ENCODE results near the gene RNASE8.

RNASE8 gene

DNA sequence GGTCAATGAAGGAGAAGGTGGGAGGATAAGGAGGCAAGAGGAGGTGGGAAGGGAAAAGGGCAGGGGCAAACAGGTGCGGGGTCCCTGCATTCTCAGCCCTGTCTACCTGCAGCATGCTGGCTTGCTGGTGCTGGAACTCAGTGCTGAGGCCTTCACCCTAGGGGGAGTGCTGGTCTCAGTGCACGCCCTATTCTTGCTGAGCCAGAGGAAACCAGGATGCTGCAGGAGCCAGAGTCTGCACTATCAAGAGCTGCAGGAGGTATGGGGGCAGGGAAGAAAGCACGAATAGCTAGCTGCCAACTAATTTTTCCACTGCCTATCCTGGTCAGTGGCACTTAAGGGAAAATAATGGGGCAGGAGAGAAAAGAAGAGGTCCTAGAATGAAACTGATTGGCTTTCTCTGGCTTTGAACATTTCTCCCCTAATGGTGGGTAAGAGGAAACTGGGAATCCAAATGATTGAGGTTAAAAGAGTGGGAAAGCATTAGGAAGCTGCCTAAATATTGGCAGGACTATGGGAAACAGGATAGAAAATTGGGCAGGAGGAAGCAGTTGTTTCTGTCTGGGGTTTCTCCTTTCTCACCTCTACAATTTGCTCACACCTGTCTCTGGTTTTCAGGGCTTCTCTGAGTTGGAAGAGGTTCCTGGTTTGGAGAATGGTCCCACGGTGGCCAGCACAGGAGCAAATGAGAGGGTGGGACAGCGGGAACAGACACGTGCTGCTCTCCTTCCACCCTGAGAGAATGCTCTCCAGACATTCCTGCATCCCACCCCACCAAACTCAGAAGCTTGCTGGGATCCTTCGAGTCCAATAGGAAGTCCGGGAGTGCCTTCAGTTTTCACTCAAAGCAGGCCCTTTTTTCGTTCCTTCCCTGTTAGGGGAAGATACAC lies 45.1 kb downstream of the RNASE8 start:
- Histone ChIP-seq H3K27ac (peak overlapping the region; percentile 97), H3K4me1 (ENCODE audit: control insufficient read depth in 1 of 2, insufficient read depth in 1 of 2, low read depth in 1 of 2, low read length in 1 of 2) (peaks cover 26 to 40% of the 10 kb centered on the region in 2 experiments)

DNA sequence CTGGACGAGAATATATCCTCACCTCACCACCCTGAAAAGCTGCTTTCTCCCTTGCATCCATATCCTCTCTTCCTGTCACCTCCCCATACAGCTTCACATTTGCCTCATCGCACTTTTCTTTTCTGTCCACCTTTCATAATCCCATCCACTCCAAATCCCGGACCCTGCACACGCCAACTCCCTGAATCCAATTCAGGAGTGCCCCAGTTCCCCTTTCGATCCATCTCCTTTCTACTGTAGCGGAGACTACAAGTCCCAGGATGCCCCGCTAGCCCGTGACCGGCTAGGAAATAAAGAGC lies 45.7 kb downstream of the RNASE8 start:
- Histone ChIP-seq H3K9me3 (no peaks in the 10 kb centered on the region), H3K36me3 (no peaks in the 10 kb centered on the region), H3K27ac (peak overlapping the region; percentile 97), H3K4me3 (ENCODE audit: low read depth in 1 of 2, low read length in 1 of 2) (peak overlapping the region; percentile 69 to 73), H3K4me1 (ENCODE audit: control insufficient read depth in 1 of 2, insufficient read depth in 1 of 2, low read depth in 1 of 2, low read length in 1 of 2) (peaks cover 26 to 39% of the 10 kb centered on the region in 2 experiments), H3K27me3 (peaks cover 22% of the 10 kb centered on the region)
- TF ChIP-seq, protein P1, sequence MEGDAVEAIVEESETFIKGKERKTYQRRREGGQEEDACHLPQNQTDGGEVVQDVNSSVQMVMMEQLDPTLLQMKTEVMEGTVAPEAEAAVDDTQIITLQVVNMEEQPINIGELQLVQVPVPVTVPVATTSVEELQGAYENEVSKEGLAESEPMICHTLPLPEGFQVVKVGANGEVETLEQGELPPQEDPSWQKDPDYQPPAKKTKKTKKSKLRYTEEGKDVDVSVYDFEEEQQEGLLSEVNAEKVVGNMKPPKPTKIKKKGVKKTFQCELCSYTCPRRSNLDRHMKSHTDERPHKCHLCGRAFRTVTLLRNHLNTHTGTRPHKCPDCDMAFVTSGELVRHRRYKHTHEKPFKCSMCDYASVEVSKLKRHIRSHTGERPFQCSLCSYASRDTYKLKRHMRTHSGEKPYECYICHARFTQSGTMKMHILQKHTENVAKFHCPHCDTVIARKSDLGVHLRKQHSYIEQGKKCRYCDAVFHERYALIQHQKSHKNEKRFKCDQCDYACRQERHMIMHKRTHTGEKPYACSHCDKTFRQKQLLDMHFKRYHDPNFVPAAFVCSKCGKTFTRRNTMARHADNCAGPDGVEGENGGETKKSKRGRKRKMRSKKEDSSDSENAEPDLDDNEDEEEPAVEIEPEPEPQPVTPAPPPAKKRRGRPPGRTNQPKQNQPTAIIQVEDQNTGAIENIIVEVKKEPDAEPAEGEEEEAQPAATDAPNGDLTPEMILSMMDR (IDR thresholded peaks at IDR 0.05), result no peak

More for the DNA sequence above, 45.1 kb downstream of the RNASE8 start:
- H3K9me3 ChIP-seq, result no peaks in the 10 kb centered on the region
- peak overlapping the region; percentile 69 to 73 for H3K4me3 ChIP-seq (ENCODE audit: low read depth in 1 of 2, low read length in 1 of 2)
- H3K36me3 ChIP-seq, result no peaks in the 10 kb centered on the region
- TF ChIP-seq, protein P1 (IDR thresholded peaks at IDR 0.05), result no peak
- peaks cover 26% of the 10 kb centered on the region for H3K27me3 ChIP-seq

DNA sequence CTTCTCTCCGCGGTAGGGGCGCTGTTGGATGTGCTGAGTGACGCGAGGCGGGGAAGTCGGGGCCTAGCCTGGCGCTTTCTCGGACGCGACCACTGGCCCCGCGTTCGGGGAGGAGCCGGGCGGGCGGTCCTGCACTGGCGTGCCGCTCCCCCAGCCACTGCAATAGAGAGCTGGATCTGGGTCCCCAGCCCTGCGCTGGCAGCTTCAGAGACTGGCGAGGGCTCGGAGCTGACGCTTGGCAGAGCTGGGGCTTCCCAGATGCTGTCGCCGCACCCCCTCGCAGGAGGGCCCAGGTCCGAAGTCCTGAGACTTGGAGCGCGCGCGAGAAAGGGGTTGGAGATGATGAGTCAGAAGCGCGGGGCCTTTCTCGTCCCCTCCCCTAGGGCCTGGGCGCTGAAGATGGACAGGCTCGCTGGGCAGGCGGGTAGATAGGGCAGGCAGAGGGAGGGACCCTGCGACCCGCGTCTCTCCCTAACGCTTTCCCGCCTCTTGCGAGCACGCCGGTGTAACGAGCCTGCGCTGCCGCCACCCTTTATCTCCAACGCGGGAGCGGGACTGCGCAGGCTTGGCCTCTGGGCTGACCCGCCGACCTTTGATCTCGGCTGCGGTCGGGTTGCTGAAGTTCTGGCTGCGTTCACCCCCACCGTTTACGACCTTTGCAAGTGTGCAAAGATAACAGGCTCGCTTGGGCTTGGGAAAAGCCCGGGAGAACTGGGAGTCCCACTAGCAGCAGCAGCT lies 46.3 kb downstream of the RNASE8 start:
- Histone ChIP-seq H3K27ac (peak overlapping the region; percentile 97), H3K4me3 (ENCODE audit: low read depth in 1 of 2, low read length in 1 of 2) (peak overlapping the region; percentile 69 to 73), H3K27me3 (peaks cover 17% of the 10 kb centered on the region), H3K36me3 (no peaks in the 10 kb centered on the region), H3K9me3 (no peaks in the 10 kb centered on the region), H3K4me1 (ENCODE audit: control insufficient read depth in 1 of 2, insufficient read depth in 1 of 2, low read depth in 1 of 2, low read length in 1 of 2) (peaks cover 26 to 33% of the 10 kb centered on the region in 2 experiments)
- TF ChIP-seq, protein P1 (IDR thresholded peaks at IDR 0.05), result peak; percentile 89

DNA sequence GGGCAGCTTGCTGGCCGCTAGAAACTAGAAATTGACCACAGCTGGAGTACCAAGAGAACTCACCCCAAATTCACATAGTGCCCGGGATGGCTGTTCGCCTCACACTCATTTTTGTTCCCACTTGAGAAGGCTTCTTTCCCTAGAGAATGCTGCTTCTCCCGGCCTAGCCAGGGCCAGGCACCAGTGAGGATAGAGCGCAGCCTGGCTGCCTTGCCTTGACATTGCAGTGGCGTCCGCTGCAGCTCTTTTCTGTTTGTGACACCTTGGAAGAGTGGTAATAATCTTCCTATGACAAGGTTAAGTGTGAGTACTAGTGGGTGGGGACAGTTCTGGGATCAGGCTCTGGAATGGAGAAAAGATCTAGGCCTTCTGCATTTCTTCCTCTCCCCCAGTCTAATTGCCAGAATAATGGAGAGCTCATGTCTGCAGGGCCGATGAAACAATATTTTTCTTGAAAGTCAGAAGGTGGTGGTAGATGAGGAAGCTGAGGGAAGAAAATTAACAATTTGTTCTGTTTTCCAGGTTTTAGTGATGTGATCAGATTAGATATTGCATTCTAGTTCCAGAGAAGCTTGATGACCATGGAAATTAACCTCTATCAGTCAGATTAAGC lies 46.9 kb downstream of the RNASE8 start:
- TF ChIP-seq, protein P1 (IDR thresholded peaks at IDR 0.05), result peak; percentile 77
- Histone ChIP-seq H3K36me3 (no peaks in the 10 kb centered on the region), H3K4me3 (ENCODE audit: low read depth in 1 of 2, low read length in 1 of 2) (peak overlapping the region; percentile 69 to 73), H3K27me3 (peaks cover 10% of the 10 kb centered on the region), H3K27ac (peak overlapping the region; percentile 97), H3K9me3 (no peaks in the 10 kb centered on the region), H3K4me1 (ENCODE audit: control insufficient read depth in 1 of 2, insufficient read depth in 1 of 2, low read depth in 1 of 2, low read length in 1 of 2) (peaks cover 26 to 31% of the 10 kb centered on the region in 2 experiments)

DNA sequence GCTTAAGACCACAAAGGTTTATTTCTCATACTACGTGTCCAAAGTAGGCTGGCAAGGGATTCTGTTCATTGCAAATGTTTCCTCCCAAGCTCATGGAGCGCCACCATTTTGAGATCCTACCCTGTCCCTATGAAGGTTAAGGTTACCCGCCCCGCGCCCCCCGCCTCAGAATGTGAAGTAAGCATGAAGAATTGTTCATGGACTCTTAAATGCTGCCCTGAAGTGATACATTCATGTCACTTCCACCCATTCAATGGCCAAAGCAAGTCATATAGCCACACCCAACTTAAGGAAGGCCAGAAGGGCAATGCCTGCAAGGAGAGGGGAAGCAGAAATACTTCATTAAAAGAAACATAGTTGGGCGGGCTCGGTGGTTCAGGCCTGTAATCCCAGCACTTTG lies 47.5 kb downstream of the RNASE8 start:
- TF ChIP-seq, protein P1 (IDR thresholded peaks at IDR 0.05), result no peak
- peaks cover 26 to 31% of the 10 kb centered on the region in 2 experiments for H3K4me1 ChIP-seq (ENCODE audit: control insufficient read depth in 1 of 2, insufficient read depth in 1 of 2, low read depth in 1 of 2, low read length in 1 of 2)
- H3K9me3 ChIP-seq, result no peaks in the 10 kb centered on the region
- peaks cover 5% of the 10 kb centered on the region for H3K27me3 ChIP-seq
- H3K27ac ChIP-seq, result peak overlapping the region; percentile 97
- H3K36me3 ChIP-seq, result no peaks in the 10 kb centered on the region
- no peak overlapping the region for H3K4me3 ChIP-seq (ENCODE audit: low read depth in 1 of 2, low read length in 1 of 2)

All from neutrophil (primary cell).